PFSK-1 (cell line): ENCODE results near the gene SPATA6L.

ENCODE experiments used
- FOXP2 ChIP-seq: optimal IDR thresholded peaks from 2 replicates; pipeline ENCODE3; 2011; ENCODE audit warnings: borderline replicate concordance, control low read depth, inconsistent platforms; ENCODE audit not compliant: insufficient read depth; ENCODE audit errors: extremely low read length, extremely low read depth
- POLR2AphosphoS5 ChIP-seq: IDR thresholded peaks from 2 replicates; pipeline ENCODE4 v1.6.1; 2012; ENCODE audit warnings: low read depth, mild to moderate bottlenecking, control low read depth, low read length, moderate library complexity
- SIN3A ChIP-seq: IDR thresholded peaks from 2 replicates; pipeline ENCODE4 v1.6.1; 2012; ENCODE audit warnings: mild to moderate bottlenecking, low read length, moderate library complexity, borderline replicate concordance; ENCODE audit not compliant: insufficient read depth
- TAF1 ChIP-seq: IDR thresholded peaks from 2 replicates; pipeline ENCODE4 v1.6.1; 2012; ENCODE audit warnings: low read length, control low read depth, borderline replicate concordance; ENCODE audit not compliant: insufficient read depth
- TF ChIP-seq, protein P1 (sequence below), 2 experiments: IDR thresholded peaks; 2 replicates each; pipeline versions ENCODE4 v1.6.1 to v1.8.0; 2011 to 2012; ENCODE audit warnings: low read depth in 2 of 2, low read length in 2 of 2, control low read depth in 1 of 2, inconsistent platforms in 1 of 2, mild to moderate bottlenecking in 1 of 2, moderate library complexity in 1 of 2; ENCODE audit not compliant: insufficient read depth in 1 of 2

DNA sequence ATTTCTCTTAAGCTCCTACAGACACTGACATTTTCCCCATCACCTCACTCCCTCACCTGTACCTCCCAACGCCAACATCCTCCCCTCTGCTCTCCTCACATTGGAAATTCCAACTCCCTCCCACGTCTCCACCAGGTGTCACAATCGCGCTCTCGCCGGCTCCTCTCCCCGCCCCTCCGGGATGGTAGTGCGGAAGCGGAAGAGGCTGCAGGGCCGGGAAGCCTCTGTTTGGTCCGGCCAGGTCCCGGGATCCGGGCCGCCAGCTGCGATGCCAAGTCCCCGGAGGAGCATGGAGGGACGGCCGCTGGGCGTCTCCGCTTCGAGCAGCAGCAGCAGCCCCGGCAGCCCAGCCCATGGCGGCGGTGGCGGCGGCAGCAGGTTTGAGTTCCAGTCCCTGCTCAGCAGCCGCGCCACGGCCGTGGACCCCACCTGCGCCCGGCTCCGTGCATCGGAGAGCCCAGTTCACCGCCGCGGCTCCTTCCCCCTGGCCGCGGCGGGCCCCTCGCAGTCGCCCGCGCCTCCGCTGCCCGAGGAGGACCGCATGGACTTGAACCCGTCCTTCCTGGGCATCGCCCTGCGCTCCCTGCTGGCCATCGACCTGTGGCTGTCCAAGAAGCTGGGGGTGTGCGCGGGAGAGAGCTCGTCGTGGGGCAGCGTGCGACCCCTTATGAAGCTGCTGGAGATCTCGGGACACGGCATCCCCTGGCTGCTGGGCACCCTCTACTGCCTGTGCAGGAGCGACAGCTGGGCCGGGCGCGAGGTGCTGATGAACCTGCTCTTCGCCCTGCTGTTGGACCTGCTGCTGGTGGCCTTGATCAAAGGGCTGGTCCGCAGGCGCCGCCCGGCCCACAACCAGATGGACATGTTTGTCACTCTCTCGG lies 3.9 kb downstream of the SPATA6L start, which contains the start of gene PLPP6:
- TF ChIP-seq, protein P1, sequence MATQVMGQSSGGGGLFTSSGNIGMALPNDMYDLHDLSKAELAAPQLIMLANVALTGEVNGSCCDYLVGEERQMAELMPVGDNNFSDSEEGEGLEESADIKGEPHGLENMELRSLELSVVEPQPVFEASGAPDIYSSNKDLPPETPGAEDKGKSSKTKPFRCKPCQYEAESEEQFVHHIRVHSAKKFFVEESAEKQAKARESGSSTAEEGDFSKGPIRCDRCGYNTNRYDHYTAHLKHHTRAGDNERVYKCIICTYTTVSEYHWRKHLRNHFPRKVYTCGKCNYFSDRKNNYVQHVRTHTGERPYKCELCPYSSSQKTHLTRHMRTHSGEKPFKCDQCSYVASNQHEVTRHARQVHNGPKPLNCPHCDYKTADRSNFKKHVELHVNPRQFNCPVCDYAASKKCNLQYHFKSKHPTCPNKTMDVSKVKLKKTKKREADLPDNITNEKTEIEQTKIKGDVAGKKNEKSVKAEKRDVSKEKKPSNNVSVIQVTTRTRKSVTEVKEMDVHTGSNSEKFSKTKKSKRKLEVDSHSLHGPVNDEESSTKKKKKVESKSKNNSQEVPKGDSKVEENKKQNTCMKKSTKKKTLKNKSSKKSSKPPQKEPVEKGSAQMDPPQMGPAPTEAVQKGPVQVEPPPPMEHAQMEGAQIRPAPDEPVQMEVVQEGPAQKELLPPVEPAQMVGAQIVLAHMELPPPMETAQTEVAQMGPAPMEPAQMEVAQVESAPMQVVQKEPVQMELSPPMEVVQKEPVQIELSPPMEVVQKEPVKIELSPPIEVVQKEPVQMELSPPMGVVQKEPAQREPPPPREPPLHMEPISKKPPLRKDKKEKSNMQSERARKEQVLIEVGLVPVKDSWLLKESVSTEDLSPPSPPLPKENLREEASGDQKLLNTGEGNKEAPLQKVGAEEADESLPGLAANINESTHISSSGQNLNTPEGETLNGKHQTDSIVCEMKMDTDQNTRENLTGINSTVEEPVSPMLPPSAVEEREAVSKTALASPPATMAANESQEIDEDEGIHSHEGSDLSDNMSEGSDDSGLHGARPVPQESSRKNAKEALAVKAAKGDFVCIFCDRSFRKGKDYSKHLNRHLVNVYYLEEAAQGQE (IDR thresholded peaks at IDR 0.05; ENCODE audit: insufficient read depth in 1 of 2, low read depth in 2 of 2, low read length in 2 of 2), result no peak
- TF ChIP-seq POLR2AphosphoS5, result peak; percentile 77
- peak; percentile 52; the same call in 1 of the 2 replicates for TF ChIP-seq TAF1
- no peak for TF ChIP-seq SIN3A
- peak; percentile 53 for TF ChIP-seq FOXP2
